Measurements from ENCODE around the gene FSTL4. TPM values are rescaled to one million over a fixed set of nuclear protein-coding genes. Genes with fewer than 3 reads are reported as not detected.

FSTL4 gene
- total RNA-seq, 2 donors from 2014 or later = 0.26 to 1.3 TPM

- H3K4me3 ChIP-seq = no peak overlapping the region
- H3K36me3 ChIP-seq (replicated peaks in 1 of 2; ENCODE audit: insufficient read depth in 1 of 2, low read depth in 2 of 2) = no peaks in the 10 kb centered on the region
- no peak overlapping the region for H3K27ac ChIP-seq
- ATAC-seq (no peak), DNase-seq (peak in 1 of 4 donors; percentile 25)
- H3K27me3 ChIP-seq = no peaks in the 10 kb centered on the region
- H3K9me3 ChIP-seq = no peaks in the 10 kb centered on the region
- intact Hi-C loops (cut with DNase I) = no loop called here
- TF ChIP-seq CTCF (IDR thresholded peaks at IDR 0.05) (no peak), POLR2A (IDR thresholded peaks at IDR 0.05) (no peak)
- WGBS, 2 donors = 59 to 79% methylated on average over 7 to 8 of the region's 8 CpGs
- H3K4me1 ChIP-seq = no peaks in the 10 kb centered on the region
Observed at GRCh38 chr5:133343196-133343595, 269.1 kb downstream of the FSTL4 start.

GRCh38 chr5:133341915-133342710, 270.2 kb downstream of the FSTL4 start:
- H3K27me3 ChIP-seq = no peaks in the 10 kb centered on the region
- no peaks in the 10 kb centered on the region for H3K4me1 ChIP-seq
- H3K4me3 ChIP-seq = no peak overlapping the region
- DNase-seq (no peak), ATAC-seq (no peak)
- TF ChIP-seq CTCF (IDR thresholded peaks at IDR 0.05) = no peak
- TF ChIP-seq POLR2A (IDR thresholded peaks at IDR 0.05) = no peak
- no peak overlapping the region for H3K27ac ChIP-seq
- 78 to 86% methylated on average over 8 of the region's 8 CpGs for WGBS, 2 donors
- no peaks in the 10 kb centered on the region for H3K36me3 ChIP-seq (replicated peaks in 1 of 2; ENCODE audit: insufficient read depth in 1 of 2, low read depth in 2 of 2)
- H3K9me3 ChIP-seq = no peaks in the 10 kb centered on the region
- intact Hi-C loops (cut with DNase I) = no loop called here

DNA sequence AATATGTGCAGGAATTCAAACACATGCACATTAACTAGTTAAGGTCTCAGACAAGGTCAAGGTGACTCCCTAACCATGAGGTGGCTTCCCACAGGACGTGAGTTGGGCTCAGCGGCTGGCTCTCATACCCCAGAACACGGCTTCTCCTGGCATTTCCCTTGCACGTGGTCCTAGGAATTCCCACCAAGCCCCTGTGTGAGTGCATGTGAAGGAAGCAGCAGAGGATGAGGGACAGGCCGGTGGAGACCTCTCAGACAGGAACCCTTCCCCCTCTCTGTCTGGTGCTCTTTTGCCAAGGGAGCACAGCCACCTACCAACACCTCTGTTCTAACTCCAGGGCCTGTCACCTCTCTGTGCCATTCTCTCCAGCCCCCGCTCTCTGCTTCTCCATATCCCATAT, 271.0 kb downstream of the FSTL4 start:
- Histone ChIP-seq H3K4me3 (no peak overlapping the region), H3K27me3 (no peaks in the 10 kb centered on the region), H3K27ac (no peak overlapping the region), H3K4me1 (no peaks in the 10 kb centered on the region), H3K36me3 (replicated peaks in 1 of 2; ENCODE audit: insufficient read depth in 1 of 2, low read depth in 2 of 2) (no peaks in the 10 kb centered on the region), H3K9me3 (no peaks in the 10 kb centered on the region)
- WGBS, 2 donors = 43 to 45% methylated on average over 6 of the region's 6 CpGs
- no peak for DNase-seq
- ATAC-seq = no peak
- intact Hi-C loops (cut with DNase I) = no loop called here
- no peak for TF ChIP-seq CTCF (IDR thresholded peaks at IDR 0.05)
- TF ChIP-seq POLR2A (IDR thresholded peaks at IDR 0.05) = no peak

DNA sequence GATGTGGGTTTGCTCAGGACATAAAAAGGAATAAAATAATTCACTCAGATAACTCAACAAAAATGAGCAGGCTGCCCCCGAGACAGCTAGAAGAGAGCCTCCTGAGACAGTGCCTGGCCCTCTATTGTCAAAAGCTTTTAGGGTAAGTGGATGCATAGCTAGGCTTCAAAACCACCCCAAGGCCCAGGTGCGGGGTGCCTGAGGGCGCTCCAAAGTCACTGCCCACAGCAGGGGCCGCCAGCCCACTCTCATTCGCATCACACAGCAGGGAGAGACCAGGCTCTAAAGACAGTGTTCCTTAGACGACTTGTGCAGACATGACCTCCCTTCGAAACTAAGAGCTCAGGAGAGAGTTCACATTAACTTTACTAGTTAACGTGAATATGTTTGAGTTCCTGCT, 271.5 kb downstream of the FSTL4 start:
- Histone ChIP-seq H3K4me3 (no peak overlapping the region), H3K27me3 (no peaks in the 10 kb centered on the region), H3K36me3 (replicated peaks in 1 of 2; ENCODE audit: insufficient read depth in 1 of 2, low read depth in 2 of 2) (no peaks in the 10 kb centered on the region), H3K4me1 (no peaks in the 10 kb centered on the region), H3K9me3 (no peaks in the 10 kb centered on the region), H3K27ac (no peak overlapping the region)
- intact Hi-C loops (cut with DNase I) = no loop called here
- WGBS, 2 donors = 83 to 85% methylated on average over 8 of the region's 8 CpGs
- no peak for TF ChIP-seq CTCF (IDR thresholded peaks at IDR 0.05)
- no peak for TF ChIP-seq POLR2A (IDR thresholded peaks at IDR 0.05)
- no peak for DNase-seq
- no peak for ATAC-seq

Measured in body of pancreas (tissue), 4 donors.